Measurements from ENCODE around the gene UNKL.

The UNKL gene

DNA sequence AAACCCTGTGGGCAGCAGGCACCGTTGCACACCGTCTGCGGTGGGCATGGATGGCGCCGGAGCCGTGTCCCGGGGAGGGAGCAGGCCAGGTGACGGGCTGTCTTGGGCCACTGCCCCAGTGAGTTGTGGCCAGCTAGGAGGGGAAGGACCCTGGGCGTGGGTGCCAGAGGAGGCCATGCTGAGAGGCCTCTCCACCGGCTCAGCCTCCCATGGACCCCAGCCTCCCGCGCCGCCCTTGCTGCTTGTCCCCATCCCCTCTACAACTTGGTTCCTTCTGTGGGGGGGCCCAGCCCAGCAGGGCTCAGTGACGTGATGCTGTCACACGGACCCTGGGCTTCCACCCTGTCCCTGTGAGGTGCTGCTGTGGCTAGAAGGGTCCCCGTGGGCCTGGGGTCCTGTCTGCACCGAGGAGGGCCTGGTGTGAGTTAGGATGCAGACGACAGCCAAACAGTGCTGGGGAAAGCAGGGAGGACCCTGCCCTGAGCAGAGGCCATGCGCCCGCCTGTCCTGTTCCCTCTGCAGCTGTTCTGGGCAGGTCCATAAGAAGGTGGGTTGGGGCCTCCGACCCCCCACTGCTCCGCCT lies 93.8 kb downstream of the UNKL start:
- no peak for DNase-seq

DNA sequence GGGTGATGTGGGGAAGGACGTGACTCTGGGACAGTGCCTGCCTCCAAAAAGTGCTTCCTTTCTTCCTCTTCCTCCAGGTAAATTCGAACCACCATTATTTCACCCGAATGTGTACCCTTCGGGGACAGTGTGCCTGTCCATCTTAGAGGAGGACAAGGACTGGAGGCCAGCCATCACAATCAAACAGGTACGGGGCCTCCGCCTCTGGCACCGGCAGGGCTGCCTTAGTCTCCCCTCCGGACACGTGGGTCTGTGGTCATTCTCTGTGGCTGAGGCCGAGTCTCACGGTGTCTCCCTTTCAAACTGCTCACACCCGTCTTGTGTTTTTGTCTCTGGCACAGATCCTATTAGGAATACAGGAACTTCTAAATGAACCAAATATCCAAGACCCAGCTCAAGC lies 94.4 kb downstream of the UNKL start:
- DNase-seq = no peak

DNA sequence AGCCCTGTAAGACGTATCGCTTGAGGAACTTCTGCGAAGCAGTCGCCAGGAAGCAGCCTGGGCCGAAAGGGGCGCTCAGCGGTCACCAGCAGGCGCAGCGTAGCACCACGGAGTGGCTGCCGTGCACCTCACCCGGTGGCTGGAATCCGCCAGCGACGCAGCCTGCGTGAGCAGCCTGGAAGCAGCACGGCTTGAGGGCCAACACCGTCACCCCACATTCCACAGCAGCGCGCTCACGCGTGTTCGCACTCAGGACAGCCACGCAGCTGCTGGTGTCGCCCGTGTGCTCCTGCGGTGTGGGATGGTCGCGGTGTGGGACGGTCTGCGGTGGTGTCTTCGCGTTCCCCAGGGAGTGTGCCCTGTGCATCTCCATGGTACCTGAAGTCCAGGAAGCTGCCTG lies 95.5 kb downstream of the UNKL start:
- DNase-seq = no peak

DNA sequence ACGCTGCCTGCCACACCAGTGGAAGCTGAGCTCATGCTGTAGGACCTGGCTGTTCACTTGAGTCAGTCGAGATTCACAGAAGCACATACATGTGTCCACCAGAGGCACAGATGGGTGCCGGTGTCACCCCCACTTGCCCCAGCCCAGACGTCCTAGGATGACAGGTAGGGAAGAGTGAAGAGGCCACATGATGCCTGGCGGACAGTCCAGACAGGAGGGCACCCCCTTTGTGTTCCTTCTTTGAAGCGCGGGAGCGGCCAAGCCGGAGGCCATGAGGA lies 96.3 kb downstream of the UNKL start:
- DNase-seq = no peak

DNA sequence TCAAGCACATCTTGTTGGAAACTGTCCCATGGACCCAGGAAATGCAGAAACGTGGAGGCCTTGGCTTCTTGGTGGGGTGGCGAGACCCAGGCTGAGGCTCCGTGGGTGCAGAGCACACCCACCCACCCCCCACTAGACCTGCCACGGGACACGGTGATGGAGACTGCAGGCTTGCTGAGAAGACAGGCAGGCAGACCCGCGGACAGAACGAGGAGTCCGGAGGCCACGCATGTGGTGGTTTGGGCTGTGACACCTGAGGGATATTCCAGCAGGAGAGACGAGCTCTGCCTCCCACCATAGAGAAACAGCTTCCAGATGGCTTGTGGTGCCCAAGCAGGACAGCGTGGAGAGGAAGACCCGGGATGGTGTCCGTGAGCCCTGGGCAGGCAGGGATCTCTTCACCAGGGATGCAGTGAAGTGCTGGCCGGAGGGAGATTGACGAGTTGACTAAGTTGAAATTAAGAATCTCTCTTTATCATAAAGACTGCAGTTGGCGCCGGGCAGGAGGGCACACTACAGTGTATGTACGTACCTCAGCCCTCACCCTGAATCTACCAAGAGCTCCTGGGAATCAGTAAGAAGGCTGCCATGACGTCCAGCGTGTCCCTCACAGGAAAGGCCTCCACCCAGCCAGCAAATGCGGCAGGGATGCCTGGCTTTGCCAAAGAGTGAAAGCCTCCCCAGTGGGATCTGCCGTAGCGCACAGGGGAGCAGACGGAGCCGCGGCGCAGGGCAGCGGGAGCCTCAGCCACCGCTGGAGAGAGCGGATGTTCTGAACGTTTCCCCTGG lies 96.8 kb downstream of the UNKL start:
- DNase-seq = no peak

DNA sequence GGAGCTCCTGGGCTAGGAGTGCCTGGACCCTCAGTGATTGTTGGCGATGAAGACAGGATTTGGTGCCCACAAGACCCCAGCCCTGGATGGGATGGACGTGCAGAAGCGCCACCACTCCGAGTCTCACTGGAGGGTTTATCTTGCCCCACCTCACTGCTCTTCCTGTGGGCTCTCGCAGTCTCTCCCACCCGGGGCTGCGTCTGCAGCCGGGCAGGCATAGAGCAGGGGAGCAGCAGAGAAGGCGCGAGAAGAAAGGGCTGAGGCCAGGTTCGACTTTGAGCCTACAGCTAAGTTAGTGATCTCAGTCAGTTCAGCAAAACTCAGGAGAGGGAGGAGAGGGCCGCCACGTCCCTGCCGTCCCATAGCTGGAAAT lies 98.5 kb downstream of the UNKL start:
- no peak for DNase-seq

GRCh38 chr16:1315081-1316032 lies 99.1 kb downstream of the UNKL start:
- no peak for DNase-seq

- no peak for DNase-seq
Measured at GRCh38 chr16:1314399-1315068, 100.0 kb downstream of the UNKL start.

GRCh38 chr16:1313721-1314369 lies 100.7 kb downstream of the UNKL start:
- no peak for DNase-seq
